ENCODE results near the gene BRAP.
"Not testable (repeated sequence)": the region's sequence is repeated elsewhere in the genome, so short reads cannot be mapped to it uniquely, and the experiment has no call there.

Gene BRAP

GRCh38 chr12:111720457-111720856 lies 34.7 kb upstream of the BRAP start:
- DNase-seq (ENCODE audit: low read depth): no peak
- TF ChIP-seq, protein P1, sequence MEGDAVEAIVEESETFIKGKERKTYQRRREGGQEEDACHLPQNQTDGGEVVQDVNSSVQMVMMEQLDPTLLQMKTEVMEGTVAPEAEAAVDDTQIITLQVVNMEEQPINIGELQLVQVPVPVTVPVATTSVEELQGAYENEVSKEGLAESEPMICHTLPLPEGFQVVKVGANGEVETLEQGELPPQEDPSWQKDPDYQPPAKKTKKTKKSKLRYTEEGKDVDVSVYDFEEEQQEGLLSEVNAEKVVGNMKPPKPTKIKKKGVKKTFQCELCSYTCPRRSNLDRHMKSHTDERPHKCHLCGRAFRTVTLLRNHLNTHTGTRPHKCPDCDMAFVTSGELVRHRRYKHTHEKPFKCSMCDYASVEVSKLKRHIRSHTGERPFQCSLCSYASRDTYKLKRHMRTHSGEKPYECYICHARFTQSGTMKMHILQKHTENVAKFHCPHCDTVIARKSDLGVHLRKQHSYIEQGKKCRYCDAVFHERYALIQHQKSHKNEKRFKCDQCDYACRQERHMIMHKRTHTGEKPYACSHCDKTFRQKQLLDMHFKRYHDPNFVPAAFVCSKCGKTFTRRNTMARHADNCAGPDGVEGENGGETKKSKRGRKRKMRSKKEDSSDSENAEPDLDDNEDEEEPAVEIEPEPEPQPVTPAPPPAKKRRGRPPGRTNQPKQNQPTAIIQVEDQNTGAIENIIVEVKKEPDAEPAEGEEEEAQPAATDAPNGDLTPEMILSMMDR (IDR thresholded peaks at IDR 0.05; ENCODE audit: low read depth, low read length, missing control alignments): no peak
- H3K4me3 ChIP-seq (ENCODE audit: low read depth, low read length): no peak overlapping the region

GRCh38 chr12:111719316-111719715 lies 33.6 kb upstream of the BRAP start:
- not testable (repeated sequence) for H3K4me3 ChIP-seq (ENCODE audit: low read depth, low read length); DNase-seq (ENCODE audit: low read depth)

DNA sequence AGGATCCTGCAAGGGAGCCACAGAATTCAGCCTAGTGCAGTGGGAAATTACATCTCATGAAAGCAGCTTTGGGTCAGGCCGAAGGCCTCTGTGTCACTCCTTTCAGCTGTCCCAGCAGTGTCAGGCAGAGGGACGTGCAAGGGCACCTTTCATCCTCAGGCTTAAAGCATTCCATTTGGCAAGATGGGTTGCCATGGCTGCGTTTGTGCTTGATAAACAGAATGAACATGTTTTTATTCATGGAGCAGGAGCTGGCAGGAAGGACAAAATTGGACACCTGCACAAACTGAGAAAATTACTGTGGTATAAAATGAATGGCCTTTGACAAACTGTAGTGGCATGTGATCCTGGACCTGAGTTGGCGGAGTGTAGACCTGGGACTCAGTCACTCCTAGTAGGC lies 29.5 kb upstream of the BRAP start:
- no peak overlapping the region for H3K4me3 ChIP-seq (ENCODE audit: low read depth, low read length)
- no peak for DNase-seq (ENCODE audit: low read depth)
- TF ChIP-seq, protein P1 (IDR thresholded peaks at IDR 0.05; ENCODE audit: low read depth, low read length, missing control alignments): no peak

- DNase-seq (ENCODE audit: low read depth): no peak
- no peak overlapping the region for H3K4me3 ChIP-seq (ENCODE audit: low read depth, low read length)
- TF ChIP-seq, protein P1 (IDR thresholded peaks at IDR 0.05; ENCODE audit: low read depth, low read length, missing control alignments): no peak
Measured at GRCh38 chr12:111706145-111706544, 20.4 kb upstream of the BRAP start.

DNA sequence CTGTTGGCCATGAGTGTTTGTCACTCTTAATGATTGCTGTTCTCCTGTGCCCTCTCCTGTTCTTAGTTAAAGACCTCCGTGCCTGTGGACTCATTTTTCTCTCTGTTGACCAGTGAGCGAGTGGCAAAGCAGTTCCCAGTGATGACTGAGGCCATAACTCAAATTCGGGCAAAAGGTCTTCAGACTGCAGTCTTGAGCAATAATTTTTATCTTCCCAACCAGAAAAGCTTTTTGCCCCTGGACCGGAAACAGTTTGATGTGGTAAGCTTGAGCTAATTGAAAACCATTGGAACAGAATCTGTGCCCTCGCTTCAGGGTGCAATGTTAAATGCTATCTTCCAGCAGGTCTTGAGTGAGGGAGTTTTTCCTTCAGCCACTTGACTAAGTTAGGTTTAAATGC lies 19.9 kb upstream of the BRAP start:
- TF ChIP-seq, protein P1 (IDR thresholded peaks at IDR 0.05; ENCODE audit: low read depth, low read length, missing control alignments): no peak
- no peak for DNase-seq (ENCODE audit: low read depth)
- H3K4me3 ChIP-seq (ENCODE audit: low read depth, low read length): no peak overlapping the region

DNA sequence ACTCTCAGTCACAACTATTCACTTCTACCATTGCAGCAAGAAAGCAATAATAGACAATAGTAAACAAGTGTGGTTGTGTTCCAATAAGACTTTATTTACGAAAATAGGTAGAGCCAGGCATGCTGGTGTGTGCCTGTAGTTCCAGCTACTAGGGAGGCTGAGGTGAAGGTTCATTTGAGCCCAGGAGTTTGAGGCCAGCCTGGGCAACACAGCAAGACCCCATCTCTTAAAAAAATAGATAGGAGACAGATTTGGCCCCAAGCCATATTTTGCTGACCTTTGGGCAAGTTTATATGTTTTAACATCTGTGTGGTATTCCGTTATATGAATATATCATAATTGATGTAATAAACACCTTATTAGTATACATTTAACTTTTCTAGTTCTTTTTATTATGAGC lies 14.2 kb upstream of the BRAP start:
- TF ChIP-seq, protein P1 (IDR thresholded peaks at IDR 0.05; ENCODE audit: low read depth, low read length, missing control alignments): no peak
- no peak for DNase-seq (ENCODE audit: low read depth)
- H3K4me3 ChIP-seq (ENCODE audit: low read depth, low read length): no peak overlapping the region

DNA sequence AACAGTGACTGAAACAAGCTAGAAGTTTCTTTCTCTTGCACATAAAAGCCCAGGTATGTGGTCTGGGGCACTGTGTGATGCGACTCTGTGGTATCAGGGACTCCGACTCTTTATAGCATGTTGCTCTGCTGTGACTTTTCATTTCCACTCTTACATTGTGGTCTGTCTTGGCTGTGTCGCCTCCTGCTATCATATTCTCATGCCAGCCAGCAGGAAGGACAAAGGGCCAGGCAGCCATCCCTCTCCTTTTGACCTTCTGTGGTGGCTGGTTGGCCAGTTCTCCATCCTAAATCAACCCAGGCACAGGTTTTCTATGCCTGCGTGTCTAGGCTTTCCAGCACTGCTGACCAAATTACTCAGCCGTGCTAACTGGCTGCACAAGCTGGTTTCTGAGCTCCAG lies 8.1 kb upstream of the BRAP start:
- TF ChIP-seq, protein P1 (IDR thresholded peaks at IDR 0.05; ENCODE audit: low read depth, low read length, missing control alignments): no peak
- DNase-seq (ENCODE audit: low read depth): no peak
- H3K4me3 ChIP-seq (ENCODE audit: low read depth, low read length): no peak overlapping the region

All from GM12864 (cell line).